A549 (cell line): ENCODE data around the gene STARD4.

Experiments
- MAZ ChIP-seq: fragments of 150-350 bp; IDR thresholded peaks from 2 replicates; pipeline ENCODE4 v1.6.1; 2014; ENCODE audit warnings: antibody characterized with exemption, low read depth, low read length, borderline replicate concordance
- MYC ChIP-seq: IDR thresholded peaks from 2 replicates; pipeline ENCODE4 v1.6.1; 2012; ENCODE audit warnings: mild to moderate bottlenecking, inconsistent platforms, low read length, improper control_type of control experiment, borderline replicate concordance
- POLR2A ChIP-seq: IDR thresholded peaks from 2 replicates; pipeline ENCODE4 v1.6.1; 2012; ENCODE audit warnings: mild to moderate bottlenecking, low read length
- SMC3 ChIP-seq: fragments of >200 bp; sonication (Bioruptor Twin); formaldehyde crosslinking; IDR thresholded peaks from 3 replicates; pipeline ENCODE4 v1.6.1; 2018; ENCODE audit warnings: inconsistent platforms
- TF ChIP-seq, protein P1 (sequence below): fragments of >200 bp; sonication (Bioruptor Twin); formaldehyde crosslinking; IDR thresholded peaks from 3 replicates; pipeline ENCODE4 v1.5.1; 2016
- TF ChIP-seq, protein P2 (sequence below): fragments of 200-600 bp; sonication (generic); IDR thresholded peaks from 2 replicates; pipeline ENCODE4 v1.6.1; 2016; ENCODE audit warnings: antibody characterized with exemption, mild to moderate bottlenecking, moderate library complexity

DNA sequence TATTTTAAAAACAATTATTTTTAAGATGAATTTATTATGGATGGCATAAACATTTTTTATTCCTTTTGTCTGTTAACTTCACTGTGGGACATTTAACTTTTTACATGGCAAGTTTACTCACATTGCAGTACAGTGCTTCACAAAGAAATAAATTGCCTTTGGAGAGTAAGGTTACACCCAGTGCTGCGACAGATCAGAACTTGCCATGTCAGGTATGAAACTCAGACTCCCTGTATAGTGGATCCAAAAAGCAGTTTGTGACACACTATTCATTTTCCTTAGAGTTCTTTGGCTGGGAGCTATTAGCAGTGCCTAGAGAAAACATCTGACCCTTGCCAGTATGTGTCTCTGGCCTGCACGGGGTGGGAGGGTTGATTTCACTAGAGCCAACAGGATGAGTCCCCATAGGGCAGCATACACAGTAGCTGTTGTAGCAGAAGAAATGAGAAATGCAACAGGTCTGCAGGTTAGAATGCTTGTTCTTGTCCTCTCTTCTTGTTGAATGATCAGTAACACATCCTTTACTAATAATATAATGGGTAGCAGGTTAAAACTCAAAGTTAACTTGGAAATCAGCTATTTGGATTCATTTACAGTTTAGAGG, 42.9 kb downstream of the STARD4 start:
- TF ChIP-seq MAZ (no peak), SMC3 (no peak), POLR2A (no peak), MYC (no peak)
- TF ChIP-seq, protein P1, sequence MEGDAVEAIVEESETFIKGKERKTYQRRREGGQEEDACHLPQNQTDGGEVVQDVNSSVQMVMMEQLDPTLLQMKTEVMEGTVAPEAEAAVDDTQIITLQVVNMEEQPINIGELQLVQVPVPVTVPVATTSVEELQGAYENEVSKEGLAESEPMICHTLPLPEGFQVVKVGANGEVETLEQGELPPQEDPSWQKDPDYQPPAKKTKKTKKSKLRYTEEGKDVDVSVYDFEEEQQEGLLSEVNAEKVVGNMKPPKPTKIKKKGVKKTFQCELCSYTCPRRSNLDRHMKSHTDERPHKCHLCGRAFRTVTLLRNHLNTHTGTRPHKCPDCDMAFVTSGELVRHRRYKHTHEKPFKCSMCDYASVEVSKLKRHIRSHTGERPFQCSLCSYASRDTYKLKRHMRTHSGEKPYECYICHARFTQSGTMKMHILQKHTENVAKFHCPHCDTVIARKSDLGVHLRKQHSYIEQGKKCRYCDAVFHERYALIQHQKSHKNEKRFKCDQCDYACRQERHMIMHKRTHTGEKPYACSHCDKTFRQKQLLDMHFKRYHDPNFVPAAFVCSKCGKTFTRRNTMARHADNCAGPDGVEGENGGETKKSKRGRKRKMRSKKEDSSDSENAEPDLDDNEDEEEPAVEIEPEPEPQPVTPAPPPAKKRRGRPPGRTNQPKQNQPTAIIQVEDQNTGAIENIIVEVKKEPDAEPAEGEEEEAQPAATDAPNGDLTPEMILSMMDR: no peak
- TF ChIP-seq, protein P2, sequence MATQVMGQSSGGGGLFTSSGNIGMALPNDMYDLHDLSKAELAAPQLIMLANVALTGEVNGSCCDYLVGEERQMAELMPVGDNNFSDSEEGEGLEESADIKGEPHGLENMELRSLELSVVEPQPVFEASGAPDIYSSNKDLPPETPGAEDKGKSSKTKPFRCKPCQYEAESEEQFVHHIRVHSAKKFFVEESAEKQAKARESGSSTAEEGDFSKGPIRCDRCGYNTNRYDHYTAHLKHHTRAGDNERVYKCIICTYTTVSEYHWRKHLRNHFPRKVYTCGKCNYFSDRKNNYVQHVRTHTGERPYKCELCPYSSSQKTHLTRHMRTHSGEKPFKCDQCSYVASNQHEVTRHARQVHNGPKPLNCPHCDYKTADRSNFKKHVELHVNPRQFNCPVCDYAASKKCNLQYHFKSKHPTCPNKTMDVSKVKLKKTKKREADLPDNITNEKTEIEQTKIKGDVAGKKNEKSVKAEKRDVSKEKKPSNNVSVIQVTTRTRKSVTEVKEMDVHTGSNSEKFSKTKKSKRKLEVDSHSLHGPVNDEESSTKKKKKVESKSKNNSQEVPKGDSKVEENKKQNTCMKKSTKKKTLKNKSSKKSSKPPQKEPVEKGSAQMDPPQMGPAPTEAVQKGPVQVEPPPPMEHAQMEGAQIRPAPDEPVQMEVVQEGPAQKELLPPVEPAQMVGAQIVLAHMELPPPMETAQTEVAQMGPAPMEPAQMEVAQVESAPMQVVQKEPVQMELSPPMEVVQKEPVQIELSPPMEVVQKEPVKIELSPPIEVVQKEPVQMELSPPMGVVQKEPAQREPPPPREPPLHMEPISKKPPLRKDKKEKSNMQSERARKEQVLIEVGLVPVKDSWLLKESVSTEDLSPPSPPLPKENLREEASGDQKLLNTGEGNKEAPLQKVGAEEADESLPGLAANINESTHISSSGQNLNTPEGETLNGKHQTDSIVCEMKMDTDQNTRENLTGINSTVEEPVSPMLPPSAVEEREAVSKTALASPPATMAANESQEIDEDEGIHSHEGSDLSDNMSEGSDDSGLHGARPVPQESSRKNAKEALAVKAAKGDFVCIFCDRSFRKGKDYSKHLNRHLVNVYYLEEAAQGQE: no peak
